ENCODE measurements around the gene TNFSF4. TPM values are rescaled to one million over a fixed set of nuclear protein-coding genes. Genes with fewer than 3 reads are reported as not detected.

Gene TNFSF4
- total and polyA plus RNA-seq, 2 of the 4 experiments (the other 2 are of a cell fraction), result 13.4 to 19.7 TPM

DNA sequence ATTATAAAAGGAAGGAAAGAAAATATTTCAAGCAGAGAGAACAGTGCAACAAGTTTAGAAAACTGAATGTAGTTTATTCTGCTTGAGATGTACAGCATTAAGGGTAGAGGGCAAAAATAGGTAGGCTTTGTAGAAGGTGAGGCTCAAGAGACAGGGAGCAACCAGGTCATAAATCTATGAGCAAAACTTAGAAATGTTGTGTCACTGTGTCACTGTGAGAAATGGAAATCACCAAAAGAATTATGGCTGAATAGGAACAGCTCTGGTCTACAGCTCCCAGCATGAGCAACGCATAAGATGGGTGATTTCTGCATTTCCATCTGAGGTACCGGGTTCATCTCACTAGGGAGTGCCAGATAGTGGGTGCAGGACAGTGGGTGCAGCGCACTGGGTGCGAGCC lies 53.6 kb downstream of the TNFSF4 start:
- intact Hi-C loops (cut with micrococcal nuclease), result no loop called here
- no peak overlapping the region for H3K14ac ChIP-seq (replicated peaks; ENCODE audit: low read depth, low read length)
- H3K56ac ChIP-seq (ENCODE audit: extremely low read depth, insufficient read depth, low read length), result no peak overlapping the region

More for the DNA sequence above, 53.6 kb downstream of the TNFSF4 start:
- no peak overlapping the region for H2BK120ac ChIP-seq (ENCODE audit: low read depth, low read length)
- 100% methylated on average over 2 of the region's 4 CpGs; no CpG with 5 or more reads in 1 of the 2 experiments for WGBS, 2 experiments (ENCODE audit: extremely low coverage in 2 of 2, insufficient read length in 1 of 2)
- ATAC-seq (ENCODE audit: low read depth) (no peak), DNase-seq (no peak)
- H3K4me2 ChIP-seq (ENCODE audit: low read depth, low read length), result no peak overlapping the region
- ChIA-PET POLR2A (ENCODE audit: unreplicated experiment) (no interaction called here), CTCF (no interaction called here)
- dilution Hi-C loops (cut with HindIII; ENCODE audit: low sequenced_read_pairs, unreplicated experiment) (no loop called here), in situ Hi-C loops (cut with MboI; ENCODE audit: low sequenced_read_pairs) (no loop called here)
- no peaks in the 10 kb centered on the region for H3K9me3 ChIP-seq (ENCODE audit: control insufficient read depth, insufficient read depth, low read length)
- BruUV-seq (replicated peaks), result no TSS peak
- no peak overlapping the region for H2BK5ac ChIP-seq (ENCODE audit: low read depth, low read length, poor library complexity, severe bottlenecking)
- no peak overlapping the region for H3K4ac ChIP-seq (ENCODE audit: low read depth, low read length)
- no peak overlapping the region for H4K5ac ChIP-seq (ENCODE audit: low read depth, low read length)
- H2AK9ac ChIP-seq (replicated peaks; ENCODE audit: low read depth, low read length, poor library complexity), result no peak overlapping the region
- H3K4me3 ChIP-seq (ENCODE audit: insufficient read depth, low read depth, low read length), result no peak overlapping the region
- H4K91ac ChIP-seq (ENCODE audit: insufficient read depth, low read depth, low read length), result no peak overlapping the region
- H3K79me1 ChIP-seq (ENCODE audit: low read depth in 1 of 2, low read length in 2 of 2), result no peaks in the 10 kb centered on the region
- H2BK15ac ChIP-seq (ENCODE audit: low read depth, low read length), result no peak overlapping the region
- H3K9ac ChIP-seq (ENCODE audit: low read depth, low read length), result no peak overlapping the region
- no peaks in the 10 kb centered on the region for H3K36me3 ChIP-seq (ENCODE audit: control insufficient read depth, insufficient read depth, low read length)
- H2BK20ac ChIP-seq (ENCODE audit: low read depth, low read length), result no peak overlapping the region
- H3K27me3 ChIP-seq (ENCODE audit: control insufficient read depth, insufficient read depth, low read length), result no peaks in the 10 kb centered on the region
- no peak overlapping the region for H2AK5ac ChIP-seq (ENCODE audit: low read depth, low read length)
- TF ChIP-seq NFE2L2 (IDR thresholded peaks at IDR 0.05; ENCODE audit: low read depth, low read length), result no peak
- TF ChIP-seq, protein P1, sequence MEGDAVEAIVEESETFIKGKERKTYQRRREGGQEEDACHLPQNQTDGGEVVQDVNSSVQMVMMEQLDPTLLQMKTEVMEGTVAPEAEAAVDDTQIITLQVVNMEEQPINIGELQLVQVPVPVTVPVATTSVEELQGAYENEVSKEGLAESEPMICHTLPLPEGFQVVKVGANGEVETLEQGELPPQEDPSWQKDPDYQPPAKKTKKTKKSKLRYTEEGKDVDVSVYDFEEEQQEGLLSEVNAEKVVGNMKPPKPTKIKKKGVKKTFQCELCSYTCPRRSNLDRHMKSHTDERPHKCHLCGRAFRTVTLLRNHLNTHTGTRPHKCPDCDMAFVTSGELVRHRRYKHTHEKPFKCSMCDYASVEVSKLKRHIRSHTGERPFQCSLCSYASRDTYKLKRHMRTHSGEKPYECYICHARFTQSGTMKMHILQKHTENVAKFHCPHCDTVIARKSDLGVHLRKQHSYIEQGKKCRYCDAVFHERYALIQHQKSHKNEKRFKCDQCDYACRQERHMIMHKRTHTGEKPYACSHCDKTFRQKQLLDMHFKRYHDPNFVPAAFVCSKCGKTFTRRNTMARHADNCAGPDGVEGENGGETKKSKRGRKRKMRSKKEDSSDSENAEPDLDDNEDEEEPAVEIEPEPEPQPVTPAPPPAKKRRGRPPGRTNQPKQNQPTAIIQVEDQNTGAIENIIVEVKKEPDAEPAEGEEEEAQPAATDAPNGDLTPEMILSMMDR (conservative IDR thresholded peaks at IDR 0.05; ENCODE audit: low read depth, low read length), result no peak
- TF ChIP-seq, protein P2, sequence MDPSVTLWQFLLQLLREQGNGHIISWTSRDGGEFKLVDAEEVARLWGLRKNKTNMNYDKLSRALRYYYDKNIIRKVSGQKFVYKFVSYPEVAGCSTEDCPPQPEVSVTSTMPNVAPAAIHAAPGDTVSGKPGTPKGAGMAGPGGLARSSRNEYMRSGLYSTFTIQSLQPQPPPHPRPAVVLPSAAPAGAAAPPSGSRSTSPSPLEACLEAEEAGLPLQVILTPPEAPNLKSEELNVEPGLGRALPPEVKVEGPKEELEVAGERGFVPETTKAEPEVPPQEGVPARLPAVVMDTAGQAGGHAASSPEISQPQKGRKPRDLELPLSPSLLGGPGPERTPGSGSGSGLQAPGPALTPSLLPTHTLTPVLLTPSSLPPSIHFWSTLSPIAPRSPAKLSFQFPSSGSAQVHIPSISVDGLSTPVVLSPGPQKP (IDR thresholded peaks at IDR 0.05; ENCODE audit: borderline replicate concordance, low read depth, low read length), result no peak
- no peak for TF ChIP-seq RAD21 (IDR thresholded peaks at IDR 0.05; ENCODE audit: low read length)
- TF ChIP-seq MAFK (IDR thresholded peaks at IDR 0.05; ENCODE audit: low read depth, low read length), result no peak
- no peak for TF ChIP-seq BHLHE40 (IDR thresholded peaks at IDR 0.05; ENCODE audit: low read depth, low read length)
- no peak for TF ChIP-seq RCOR1 (IDR thresholded peaks at IDR 0.05; ENCODE audit: insufficient replicate concordance, low read length)
- no peak for TF ChIP-seq RFX5 (IDR thresholded peaks at IDR 0.05; ENCODE audit: low read depth, low read length)
- TF ChIP-seq POLR2A (IDR thresholded peaks at IDR 0.05; ENCODE audit: low read depth, low read length), result no peak
- TF ChIP-seq MXI1 (IDR thresholded peaks at IDR 0.05; ENCODE audit: borderline replicate concordance, low read depth, low read length), result no peak
- no peak for TF ChIP-seq CHD1 (IDR thresholded peaks at IDR 0.05; ENCODE audit: low read depth, low read length)
- TF ChIP-seq FOS (IDR thresholded peaks at IDR 0.05; ENCODE audit: low read depth, low read length), result no peak
- TF ChIP-seq, protein P3, sequence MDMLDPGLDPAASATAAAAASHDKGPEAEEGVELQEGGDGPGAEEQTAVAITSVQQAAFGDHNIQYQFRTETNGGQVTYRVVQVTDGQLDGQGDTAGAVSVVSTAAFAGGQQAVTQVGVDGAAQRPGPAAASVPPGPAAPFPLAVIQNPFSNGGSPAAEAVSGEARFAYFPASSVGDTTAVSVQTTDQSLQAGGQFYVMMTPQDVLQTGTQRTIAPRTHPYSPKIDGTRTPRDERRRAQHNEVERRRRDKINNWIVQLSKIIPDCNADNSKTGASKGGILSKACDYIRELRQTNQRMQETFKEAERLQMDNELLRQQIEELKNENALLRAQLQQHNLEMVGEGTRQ (IDR thresholded peaks at IDR 0.05; ENCODE audit: low read depth, low read length), result no peak
- TF ChIP-seq CEBPB (IDR thresholded peaks at IDR 0.05; ENCODE audit: low read depth, low read length), result no peak
- no peak for TF ChIP-seq MAZ (IDR thresholded peaks at IDR 0.05; ENCODE audit: borderline replicate concordance, low read depth, low read length)
- no peak for TF ChIP-seq SMC3 (IDR thresholded peaks at IDR 0.05; ENCODE audit: low read depth, low read length)
- H3K23ac ChIP-seq (ENCODE audit: low read depth, low read length), result no peak overlapping the region
- H4K8ac ChIP-seq (ENCODE audit: low read depth in 2 of 2, low read length in 2 of 2), result no peak overlapping the region
- H3K18ac ChIP-seq (ENCODE audit: low read depth, low read length), result no peak overlapping the region
- no peak overlapping the region for H3K27ac ChIP-seq (ENCODE audit: insufficient read depth, low read length)
- no peaks in the 10 kb centered on the region for H3K9me1 ChIP-seq (ENCODE audit: insufficient read depth, low read length)
- no peaks in the 10 kb centered on the region for H4K20me1 ChIP-seq (ENCODE audit: insufficient read depth, low read length)
- no peaks in the 10 kb centered on the region for H3K4me1 ChIP-seq (ENCODE audit: control insufficient read depth, insufficient read depth, low read length)
- H2AFZ ChIP-seq (replicated peaks; ENCODE audit: low read length, poor library complexity), result no peak overlapping the region
